HG03442 (cell line): ENCODE data around the gene ANKRD34B.

Experiments used
- ATAC-seq: cut with Tn5 transposase; IDR thresholded peaks from one replicate; pipeline ENCODE4 v1.9.1; 2021; ENCODE audit warnings: mild to moderate bottlenecking, moderate library complexity; ENCODE audit not compliant: unreplicated experiment

Gene ANKRD34B

GRCh38 chr5:80573062-80573461 lies 3.0 kb upstream of the ANKRD34B start:
- ATAC-seq: no peak

- ATAC-seq: no peak
Observed at GRCh38 chr5:80569086-80569960, 757 bp downstream of the ANKRD34B start.

GRCh38 chr5:80568251-80568650 lies 1.8 kb downstream of the ANKRD34B start:
- ATAC-seq: no peak

GRCh38 chr5:80566711-80567259 lies 3.3 kb downstream of the ANKRD34B start:
- ATAC-seq: no peak

GRCh38 chr5:80565330-80565729 lies 4.8 kb downstream of the ANKRD34B start:
- ATAC-seq: no peak

GRCh38 chr5:80559244-80559643 lies 10.8 kb downstream of the ANKRD34B start:
- no peak for ATAC-seq

- no peak for ATAC-seq
Observed at GRCh38 chr5:80555099-80555498, 15.0 kb downstream of the ANKRD34B start.

GRCh38 chr5:80554646-80555045 lies 15.4 kb downstream of the ANKRD34B start:
- ATAC-seq: no peak

- ATAC-seq: no peak
Observed at GRCh38 chr5:80541392-80541791, 28.7 kb downstream of the ANKRD34B start.

GRCh38 chr5:80540691-80541090 lies 29.4 kb downstream of the ANKRD34B start:
- ATAC-seq: no peak

GRCh38 chr5:80516826-80517225 lies 53.3 kb downstream of the ANKRD34B start:
- ATAC-seq: no peak

GRCh38 chr5:80509362-80509761 lies 60.7 kb downstream of the ANKRD34B start:
- ATAC-seq: no peak

GRCh38 chr5:80508844-80509243 lies 61.2 kb downstream of the ANKRD34B start:
- no peak for ATAC-seq

- ATAC-seq: no peak
Observed at GRCh38 chr5:80507663-80508062, 62.4 kb downstream of the ANKRD34B start.
